RWPE1 (cell line): ENCODE data around the gene GCNT2.

Experiments
- CTCF ChIA-PET: fragments of 350-600 bp; sonication (Branson Sonifier 250); formaldehyde crosslinking; extraction: SDS; loops from one replicate; lab custom pipeline; 2021; lab: Yijun Ruan, JAX
- POLR2A ChIA-PET: fragments of 400-600 bp; formaldehyde crosslinking; extraction: SDS; loops from one replicate; lab custom pipeline; 2020; ENCODE audit warnings: antibody characterized with exemption; ENCODE audit not compliant: low non-redundant PET; lab: Yijun Ruan, JAX
- DNase-seq: peaks from one replicate; pipeline ENCODE4 v3.0.0; 2012; ENCODE audit warnings: low spot score
- H3K27ac ChIP-seq: fragments of 450-650 bp; 2 replicates; pipeline ENCODE4 v1.5.1; 2017
- TF ChIP-seq, protein P1 (sequence below): fragments of 450-650 bp; conservative IDR thresholded peaks from 2 replicates; pipeline ENCODE4 v1.5.1; 2017; ENCODE audit warnings: low read depth, mild to moderate bottlenecking

GCNT2 gene

DNA sequence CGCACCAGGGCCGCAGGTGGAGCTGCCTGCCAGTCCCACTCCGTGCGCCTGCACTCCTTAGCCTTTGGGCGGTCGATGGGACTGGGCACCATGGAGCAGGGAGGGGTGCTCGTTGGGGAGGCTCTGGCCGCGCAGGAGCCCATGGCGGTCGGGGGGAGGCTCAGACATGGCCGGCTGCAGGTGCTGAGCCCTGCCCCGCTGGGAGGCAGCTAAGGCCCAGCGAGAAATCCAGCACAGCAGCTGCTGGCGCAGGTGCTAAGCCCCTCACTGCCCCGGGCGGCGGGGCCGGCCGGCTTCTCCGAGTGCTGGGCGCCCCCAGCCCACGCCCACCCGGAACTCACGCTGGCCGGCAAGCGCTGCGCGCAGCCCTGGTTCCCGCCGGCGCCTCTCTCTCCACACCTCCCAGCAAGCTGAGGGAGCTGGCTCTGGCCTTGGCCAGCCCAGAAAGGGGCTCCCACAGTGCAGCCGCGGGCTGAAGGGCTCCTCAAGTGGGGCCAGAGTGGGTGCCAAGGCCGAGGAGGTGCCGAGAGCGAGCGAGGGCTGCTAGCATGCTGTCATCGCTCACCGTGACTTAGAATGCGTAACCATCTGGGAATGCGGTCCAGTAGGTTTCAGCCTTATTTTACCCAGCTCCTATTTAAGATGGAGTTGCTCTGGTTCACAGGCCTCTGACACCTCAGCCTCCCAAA lies 96.0 kb downstream of the GCNT2 start:
- DNase-seq: no peak
- H3K27ac ChIP-seq: no peak overlapping the region
- POLR2A ChIA-PET: no interaction called here
- TF ChIP-seq, protein P1, sequence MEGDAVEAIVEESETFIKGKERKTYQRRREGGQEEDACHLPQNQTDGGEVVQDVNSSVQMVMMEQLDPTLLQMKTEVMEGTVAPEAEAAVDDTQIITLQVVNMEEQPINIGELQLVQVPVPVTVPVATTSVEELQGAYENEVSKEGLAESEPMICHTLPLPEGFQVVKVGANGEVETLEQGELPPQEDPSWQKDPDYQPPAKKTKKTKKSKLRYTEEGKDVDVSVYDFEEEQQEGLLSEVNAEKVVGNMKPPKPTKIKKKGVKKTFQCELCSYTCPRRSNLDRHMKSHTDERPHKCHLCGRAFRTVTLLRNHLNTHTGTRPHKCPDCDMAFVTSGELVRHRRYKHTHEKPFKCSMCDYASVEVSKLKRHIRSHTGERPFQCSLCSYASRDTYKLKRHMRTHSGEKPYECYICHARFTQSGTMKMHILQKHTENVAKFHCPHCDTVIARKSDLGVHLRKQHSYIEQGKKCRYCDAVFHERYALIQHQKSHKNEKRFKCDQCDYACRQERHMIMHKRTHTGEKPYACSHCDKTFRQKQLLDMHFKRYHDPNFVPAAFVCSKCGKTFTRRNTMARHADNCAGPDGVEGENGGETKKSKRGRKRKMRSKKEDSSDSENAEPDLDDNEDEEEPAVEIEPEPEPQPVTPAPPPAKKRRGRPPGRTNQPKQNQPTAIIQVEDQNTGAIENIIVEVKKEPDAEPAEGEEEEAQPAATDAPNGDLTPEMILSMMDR: no peak
- CTCF ChIA-PET: no interaction called here

- TF ChIP-seq, protein P1: no peak
- H3K27ac ChIP-seq: no peak overlapping the region
- no peak for DNase-seq
- ChIA-PET POLR2A (no interaction called here), CTCF (no interaction called here)
Measured at GRCh38 chr6:10618409-10618808, 97.3 kb downstream of the GCNT2 start.

DNA sequence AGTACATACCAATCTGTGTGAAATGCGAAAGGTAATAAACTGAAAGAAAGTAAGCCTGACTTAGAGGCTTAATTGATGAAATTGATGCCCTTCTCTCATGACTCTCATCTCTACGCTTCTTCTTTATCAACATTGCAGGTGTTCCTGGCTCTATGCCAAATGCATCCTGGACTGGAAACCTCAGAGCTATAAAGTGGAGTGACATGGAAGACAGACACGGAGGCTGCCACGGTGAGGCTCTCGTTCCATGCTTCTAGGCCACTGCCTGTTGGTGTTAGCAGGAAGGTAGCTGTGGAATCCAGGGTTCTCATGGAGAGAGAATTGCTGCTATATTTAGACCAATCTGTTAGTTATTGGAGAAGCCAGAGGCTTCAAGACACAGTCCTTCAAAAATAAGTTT lies 100.1 kb downstream of the GCNT2 start:
- POLR2A ChIA-PET: no interaction called here
- TF ChIP-seq, protein P1: no peak
- CTCF ChIA-PET: interaction anchor here (0.6 kb wide), 1 partner anchor 357 kb away, joined by 4 read pairs; no protein-coding TSS in a partner anchor
- no peak for DNase-seq
- no peak overlapping the region for H3K27ac ChIP-seq

GRCh38 chr6:10621847-10622246 lies 100.7 kb downstream of the GCNT2 start:
- TF ChIP-seq, protein P1: no peak
- CTCF ChIA-PET: no interaction called here
- POLR2A ChIA-PET: no interaction called here
- H3K27ac ChIP-seq: no peak overlapping the region
- no peak for DNase-seq

DNA sequence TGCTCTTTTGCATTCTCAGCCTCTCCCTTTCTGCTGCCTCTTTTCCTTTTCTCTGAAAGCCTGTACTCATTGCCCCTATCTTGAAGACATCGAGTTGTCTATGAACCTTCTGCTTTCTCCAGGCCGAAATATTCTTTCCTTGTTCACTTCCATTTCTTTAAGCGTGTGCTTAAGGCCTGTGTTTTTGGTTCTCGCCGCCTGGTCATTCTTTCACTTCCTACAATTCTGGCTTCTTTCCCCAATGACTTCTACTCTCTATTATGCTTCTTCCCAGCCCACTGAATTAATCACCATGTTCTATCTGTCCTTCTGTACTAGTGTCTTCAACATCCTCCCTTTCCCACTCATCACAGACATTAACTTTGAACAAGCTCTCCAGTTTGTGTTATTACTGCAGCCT lies 103.7 kb downstream of the GCNT2 start:
- no peak overlapping the region for H3K27ac ChIP-seq
- ChIA-PET POLR2A (no interaction called here), CTCF (no interaction called here)
- TF ChIP-seq, protein P1: no peak
- DNase-seq: no peak

GRCh38 chr6:10626154-10626741 lies 105.1 kb downstream of the GCNT2 start:
- ChIA-PET POLR2A (no interaction called here), CTCF (interaction anchor here (0.5 kb wide), 1 partner anchor 186 kb away, joined by 6 read pairs; no protein-coding TSS in a partner anchor)
- DNase-seq: no peak
- no peak overlapping the region for H3K27ac ChIP-seq
- TF ChIP-seq, protein P1: no peak
